Measurements from ENCODE around the gene ACBD6. TPM values are rescaled to one million over a fixed set of nuclear protein-coding genes. Genes with fewer than 3 reads are reported as not detected.

The ACBD6 gene
- total and polyA plus RNA-seq, 2 of the 4 experiments (the other 2 are of a cell fraction) = 52.5 to 59.1 TPM

- H3K4me1 ChIP-seq (ENCODE audit: control insufficient read depth, insufficient read depth, low read length) = no peaks in the 10 kb centered on the region
- H3K27ac ChIP-seq (ENCODE audit: insufficient read depth, low read length) = no peak overlapping the region
- TF ChIP-seq FOS (IDR thresholded peaks at IDR 0.05; ENCODE audit: low read depth, low read length) (no peak), MAZ (IDR thresholded peaks at IDR 0.05; ENCODE audit: borderline replicate concordance, low read depth, low read length) (no peak), CHD1 (IDR thresholded peaks at IDR 0.05; ENCODE audit: low read depth, low read length) (no peak), ELK1 (IDR thresholded peaks at IDR 0.05; ENCODE audit: borderline replicate concordance, low read depth, low read length) (no peak), MXI1 (IDR thresholded peaks at IDR 0.05; ENCODE audit: borderline replicate concordance, low read depth, low read length) (no peak)
- POLR2A ChIA-PET (ENCODE audit: unreplicated experiment) = no interaction called here
- peaks cover 7% of the 10 kb centered on the region; the same call in 1 of the 2 replicates for H3K36me3 ChIP-seq (ENCODE audit: control insufficient read depth, insufficient read depth, low read length)
- in situ Hi-C loops (cut with MboI; ENCODE audit: low sequenced_read_pairs) (no loop called here), dilution Hi-C loops (cut with HindIII; ENCODE audit: low sequenced_read_pairs, unreplicated experiment) (no loop called here), intact Hi-C loops (cut with micrococcal nuclease) (no loop called here)
- H4K5ac ChIP-seq (ENCODE audit: low read depth, low read length) = no peak overlapping the region
- H3K27me3 ChIP-seq (ENCODE audit: control insufficient read depth, insufficient read depth, low read length) = no peaks in the 10 kb centered on the region
- no peak overlapping the region for H3K14ac ChIP-seq (replicated peaks; ENCODE audit: low read depth, low read length)
- no peaks in the 10 kb centered on the region; the same call in 1 of the 2 replicates for H4K20me1 ChIP-seq (ENCODE audit: insufficient read depth, low read length)
- ATAC-seq (ENCODE audit: low read depth) (no peak), DNase-seq (no peak)
- H3K4me2 ChIP-seq (ENCODE audit: low read depth, low read length) = no peak overlapping the region
- H3K18ac ChIP-seq (ENCODE audit: low read depth, low read length) = no peak overlapping the region
- BruUV-seq (replicated peaks) = no TSS peak
- H2AK5ac ChIP-seq (ENCODE audit: low read depth, low read length) = no peak overlapping the region
- CTCF ChIA-PET = no interaction called here
- H3K9ac ChIP-seq (ENCODE audit: low read depth, low read length) = no peak overlapping the region
- H3K4ac ChIP-seq (ENCODE audit: low read depth, low read length) = no peak overlapping the region
- H2BK120ac ChIP-seq (ENCODE audit: low read depth, low read length) = no peak overlapping the region
- no peak overlapping the region for H3K23ac ChIP-seq (ENCODE audit: low read depth, low read length)
- no peak overlapping the region for H4K91ac ChIP-seq (ENCODE audit: insufficient read depth, low read depth, low read length)
- H3K4me3 ChIP-seq (ENCODE audit: insufficient read depth, low read depth, low read length) = no peak overlapping the region
- no peaks in the 10 kb centered on the region for H3K9me3 ChIP-seq (ENCODE audit: control insufficient read depth, insufficient read depth, low read length)
- no peak overlapping the region for H4K8ac ChIP-seq (ENCODE audit: low read depth in 2 of 2, low read length in 2 of 2)
- H3K9me1 ChIP-seq (ENCODE audit: insufficient read depth, low read length) = no peaks in the 10 kb centered on the region
- H2BK5ac ChIP-seq (ENCODE audit: low read depth, low read length, poor library complexity, severe bottlenecking) = no peak overlapping the region
- H2AFZ ChIP-seq (replicated peaks; ENCODE audit: low read length, poor library complexity) = no peak overlapping the region
- peaks cover 10 to 28% of the 10 kb centered on the region in 2 experiments for H3K79me1 ChIP-seq (ENCODE audit: low read depth in 1 of 2, low read length in 2 of 2)
- H3K56ac ChIP-seq (ENCODE audit: extremely low read depth, insufficient read depth, low read length) = no peak overlapping the region
- H2BK15ac ChIP-seq (ENCODE audit: low read depth, low read length) = no peak overlapping the region
- no peak overlapping the region for H2BK20ac ChIP-seq (ENCODE audit: low read depth, low read length)
- H2AK9ac ChIP-seq (replicated peaks; ENCODE audit: low read depth, low read length, poor library complexity) = no peak overlapping the region
Measured at GRCh38 chr1:180392020-180392419, 110.4 kb downstream of the ACBD6 start.
